SIG-M5 (cell line): Measurements from ENCODE around the gene SMAD2.

Source experiments
- DNase-seq: peaks from one replicate; lab custom pipeline; 2025; lab: John Stamatoyannopoulos, UW

The SMAD2 gene

DNA sequence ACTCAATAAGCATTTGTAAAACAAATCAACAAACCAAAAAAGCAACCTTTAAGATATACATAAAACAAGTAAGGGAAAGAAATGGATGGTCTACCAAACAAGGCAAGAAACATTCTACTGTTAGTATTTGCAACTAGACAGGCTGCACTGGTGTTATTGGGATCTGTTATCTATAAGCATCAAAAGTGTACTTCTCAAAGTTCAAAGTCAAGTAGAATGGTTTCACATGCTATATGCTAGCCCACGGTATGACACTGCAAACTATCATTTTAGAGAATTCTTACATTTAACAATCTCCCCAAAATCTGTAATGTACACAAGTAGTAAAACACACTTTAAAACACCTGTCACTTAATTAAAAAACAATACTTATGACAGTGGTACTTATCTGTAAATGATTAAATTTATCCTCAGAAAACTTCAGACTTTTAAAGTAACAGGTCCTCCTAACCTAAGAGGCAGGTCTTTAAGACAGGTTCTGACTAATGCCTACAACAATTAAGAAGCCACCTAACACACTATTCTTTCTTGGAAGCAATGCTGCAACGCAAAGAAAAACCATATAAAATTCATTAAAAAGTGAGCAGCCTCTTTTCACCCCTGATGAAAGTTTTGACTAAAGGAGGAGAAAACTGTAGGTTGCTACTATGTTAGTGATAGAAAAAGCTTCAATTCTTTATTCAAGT, 34.8 kb downstream of the SMAD2 start:
- no peak for DNase-seq

- DNase-seq, result no peak
Measured at GRCh38 chr18:47893939-47894699, 36.3 kb downstream of the SMAD2 start.

DNA sequence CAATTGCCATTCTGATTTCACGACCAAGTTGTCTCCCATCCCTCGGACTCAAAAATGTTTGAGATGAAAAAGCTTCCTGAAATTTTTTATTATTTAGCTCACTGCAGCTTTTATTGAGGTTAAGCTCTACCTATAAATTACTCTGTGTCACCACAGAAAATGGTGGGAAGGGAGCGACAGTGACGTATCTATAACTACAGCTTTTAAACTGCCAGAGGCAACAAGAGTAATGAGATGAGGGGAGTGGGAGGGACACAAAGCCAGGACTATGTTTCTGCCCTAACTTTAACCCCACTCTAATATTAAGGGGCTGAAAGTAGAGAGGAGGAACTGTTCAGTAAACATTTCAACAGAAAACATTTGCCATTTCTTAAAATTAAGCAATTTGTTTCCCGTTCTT, 37.4 kb downstream of the SMAD2 start:
- DNase-seq, result no peak

- DNase-seq, result no peak
Measured at GRCh38 chr18:47888156-47888555, 42.3 kb downstream of the SMAD2 start.

- DNase-seq, result no peak
Measured at GRCh38 chr18:47887227-47887626, 43.2 kb downstream of the SMAD2 start.

- no peak for DNase-seq
Measured at GRCh38 chr18:47883771-47884413, 46.6 kb downstream of the SMAD2 start.

DNA sequence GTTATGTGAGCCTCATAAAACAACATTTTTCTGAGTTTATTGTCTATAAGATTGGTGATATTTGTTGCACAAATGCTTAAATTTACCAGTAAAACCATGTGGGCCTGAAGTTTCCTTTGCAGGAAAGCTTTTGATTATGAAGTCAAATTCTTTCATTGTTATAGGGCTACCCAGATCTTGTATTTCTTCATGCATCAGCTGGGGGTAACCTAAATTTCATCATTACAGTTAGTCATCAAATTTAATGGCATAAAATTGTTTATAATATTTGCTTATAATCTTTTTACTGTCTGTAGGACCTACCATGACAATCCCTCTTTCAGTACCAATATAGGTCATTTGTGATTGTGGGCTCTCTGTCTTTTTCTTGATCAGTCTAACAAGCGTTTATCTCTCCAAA, 47.8 kb downstream of the SMAD2 start:
- DNase-seq, result no peak

- no peak for DNase-seq
Measured at GRCh38 chr18:47881752-47882455, 48.6 kb downstream of the SMAD2 start.

DNA sequence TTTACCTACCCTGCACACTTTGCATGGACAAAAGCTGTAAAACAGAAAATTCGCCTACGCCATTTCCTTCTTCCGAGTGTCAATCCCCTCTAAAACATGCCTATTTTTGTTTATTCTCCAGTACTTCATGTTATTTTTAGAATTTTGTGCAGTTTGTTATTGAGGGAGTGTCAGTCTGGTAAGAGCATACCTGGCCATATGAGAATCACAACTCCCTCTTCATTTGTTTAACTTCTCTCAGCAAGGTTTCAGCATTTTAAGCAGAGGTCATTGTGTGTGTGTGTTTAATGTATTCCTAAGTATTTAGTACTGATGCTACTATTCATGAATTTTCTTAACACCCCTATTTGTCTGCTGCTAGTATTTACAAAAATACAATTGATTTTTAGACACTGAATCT, 49.4 kb downstream of the SMAD2 start:
- DNase-seq, result no peak

DNA sequence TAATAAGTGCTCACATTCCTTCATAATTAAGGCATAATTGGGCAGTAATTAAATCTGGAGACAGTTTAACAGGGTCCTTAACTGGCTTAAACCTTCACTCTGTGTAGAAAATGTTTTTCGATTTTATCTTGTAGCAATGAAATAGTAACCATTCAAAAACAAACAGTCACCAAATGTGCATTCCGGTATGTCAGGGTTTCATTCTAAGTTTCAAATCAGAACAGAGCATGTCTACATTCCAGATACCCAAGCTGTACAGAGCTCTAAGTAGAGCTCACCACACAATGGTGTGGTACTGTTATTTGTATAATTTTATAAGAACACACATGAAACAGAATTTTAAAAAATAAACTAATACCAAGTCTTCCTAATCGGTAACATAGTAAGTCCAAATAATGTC, 52.6 kb downstream of the SMAD2 start:
- no peak for DNase-seq

DNA sequence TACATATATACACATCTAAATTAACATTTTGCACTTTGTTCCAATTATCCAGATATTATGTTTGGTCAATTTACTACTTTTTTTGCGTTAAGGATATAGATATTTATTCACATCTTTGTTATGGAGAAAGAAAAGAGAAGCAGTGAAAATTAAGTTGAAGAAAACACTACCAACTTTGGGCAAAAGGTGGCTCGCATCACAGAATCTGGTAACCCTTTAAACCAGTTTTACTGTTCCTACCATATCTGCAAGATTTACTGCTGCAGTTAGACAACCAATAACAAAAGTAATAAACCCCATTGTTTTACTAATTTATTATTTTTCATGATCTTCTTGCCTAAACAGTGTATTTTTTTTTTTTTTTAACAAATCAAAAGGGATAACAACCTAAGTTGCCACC, 53.6 kb downstream of the SMAD2 start:
- no peak for DNase-seq

- DNase-seq, result no peak
Measured at GRCh38 chr18:47873625-47874024, 56.8 kb downstream of the SMAD2 start.

DNA sequence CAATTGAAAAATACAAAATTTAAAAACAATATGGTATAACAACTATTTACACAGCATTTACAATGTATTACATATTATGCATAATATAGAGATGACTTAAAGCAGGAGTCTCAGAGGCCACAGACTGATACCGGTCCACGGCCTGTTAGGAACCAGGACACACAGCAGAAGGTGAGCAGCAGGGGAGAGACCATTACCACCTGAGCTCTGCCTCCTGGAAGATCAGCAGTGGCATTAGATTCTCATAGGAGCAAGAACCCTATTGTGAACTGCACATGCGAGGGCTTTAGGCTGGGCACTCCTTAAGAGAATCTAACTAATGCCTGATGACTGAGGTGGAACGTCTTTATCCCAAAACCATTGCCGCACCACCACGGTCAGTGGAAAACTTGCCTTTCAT, 58.0 kb downstream of the SMAD2 start:
- no peak for DNase-seq

- no peak for DNase-seq
Measured at GRCh38 chr18:47871288-47871687, 59.2 kb downstream of the SMAD2 start.

DNA sequence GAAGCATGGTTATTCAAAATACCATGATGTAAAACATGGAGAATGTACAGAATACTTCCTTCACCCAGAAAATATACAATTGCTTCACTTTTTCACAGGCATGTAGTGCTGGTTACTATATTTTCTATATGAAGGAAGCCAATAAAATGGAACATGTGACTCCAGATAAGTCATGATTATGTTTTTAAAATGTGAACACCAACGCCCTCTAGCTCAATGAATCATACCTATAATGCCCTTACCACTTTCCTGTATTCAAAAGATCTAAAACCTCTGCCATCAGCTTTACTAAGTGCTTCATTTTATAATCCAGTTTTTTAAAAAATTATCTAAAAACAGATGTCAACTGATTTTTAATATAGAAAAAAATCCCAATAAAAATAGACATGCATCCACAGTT, 59.9 kb downstream of the SMAD2 start:
- DNase-seq, result no peak

- DNase-seq, result no peak
Measured at GRCh38 chr18:47868744-47869143, 61.7 kb downstream of the SMAD2 start.

GRCh38 chr18:47865183-47865582, 65.3 kb downstream of the SMAD2 start:
- no peak for DNase-seq

DNA sequence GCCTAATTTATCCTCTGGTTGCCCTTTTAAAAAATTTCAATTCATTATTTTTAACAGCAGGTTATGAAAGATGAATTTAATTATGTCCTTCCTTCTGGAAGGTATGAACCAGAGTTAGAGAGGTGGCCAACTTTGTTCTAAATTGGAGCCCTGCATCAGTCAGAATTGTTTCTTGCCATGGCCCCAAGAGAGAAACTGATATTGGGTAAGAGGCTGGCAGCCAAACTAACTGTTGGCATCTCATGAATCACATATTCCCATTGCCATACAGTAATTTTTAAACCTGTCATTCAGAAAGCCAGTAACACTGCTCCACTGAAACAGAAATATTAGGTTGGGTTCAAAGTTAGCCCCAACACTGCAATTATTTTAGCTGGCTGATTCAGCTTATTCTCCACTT, 67.4 kb downstream of the SMAD2 start:
- no peak for DNase-seq

GRCh38 chr18:47858607-47859006, 71.9 kb downstream of the SMAD2 start:
- no peak for DNase-seq

- DNase-seq, result no peak
Measured at GRCh38 chr18:47847635-47848034, 82.8 kb downstream of the SMAD2 start.

DNA sequence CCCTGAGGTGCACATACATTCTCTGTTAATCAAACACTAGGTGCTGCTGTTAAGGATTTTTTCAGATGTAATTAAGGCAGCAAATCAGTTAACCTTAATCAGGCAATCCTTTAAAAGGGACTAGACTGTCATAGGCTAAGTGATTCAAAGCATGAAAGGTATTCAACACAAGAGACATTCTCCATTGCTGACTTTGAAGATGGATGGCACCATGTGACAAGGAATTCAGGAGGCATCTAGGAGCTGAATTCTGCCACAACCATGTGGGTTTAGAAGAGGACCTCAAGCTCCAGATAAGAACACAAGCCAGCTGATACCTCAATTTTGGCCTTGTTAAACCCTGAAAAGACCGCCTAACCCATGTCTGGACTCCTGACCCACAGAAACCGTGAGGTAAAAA, 84.0 kb downstream of the SMAD2 start:
- DNase-seq, result no peak

GRCh38 chr18:47844828-47845498, 85.5 kb downstream of the SMAD2 start:
- DNase-seq, result no peak
